ELF-1 (cell line): Measurements from ENCODE around the gene C1orf94.

Experiments used
- DNase-seq: peaks from one replicate; pipeline ENCODE4 v3.0.0-alpha.2; 2016; ENCODE audit warnings: low read depth, low spot score

The C1orf94 gene

DNA sequence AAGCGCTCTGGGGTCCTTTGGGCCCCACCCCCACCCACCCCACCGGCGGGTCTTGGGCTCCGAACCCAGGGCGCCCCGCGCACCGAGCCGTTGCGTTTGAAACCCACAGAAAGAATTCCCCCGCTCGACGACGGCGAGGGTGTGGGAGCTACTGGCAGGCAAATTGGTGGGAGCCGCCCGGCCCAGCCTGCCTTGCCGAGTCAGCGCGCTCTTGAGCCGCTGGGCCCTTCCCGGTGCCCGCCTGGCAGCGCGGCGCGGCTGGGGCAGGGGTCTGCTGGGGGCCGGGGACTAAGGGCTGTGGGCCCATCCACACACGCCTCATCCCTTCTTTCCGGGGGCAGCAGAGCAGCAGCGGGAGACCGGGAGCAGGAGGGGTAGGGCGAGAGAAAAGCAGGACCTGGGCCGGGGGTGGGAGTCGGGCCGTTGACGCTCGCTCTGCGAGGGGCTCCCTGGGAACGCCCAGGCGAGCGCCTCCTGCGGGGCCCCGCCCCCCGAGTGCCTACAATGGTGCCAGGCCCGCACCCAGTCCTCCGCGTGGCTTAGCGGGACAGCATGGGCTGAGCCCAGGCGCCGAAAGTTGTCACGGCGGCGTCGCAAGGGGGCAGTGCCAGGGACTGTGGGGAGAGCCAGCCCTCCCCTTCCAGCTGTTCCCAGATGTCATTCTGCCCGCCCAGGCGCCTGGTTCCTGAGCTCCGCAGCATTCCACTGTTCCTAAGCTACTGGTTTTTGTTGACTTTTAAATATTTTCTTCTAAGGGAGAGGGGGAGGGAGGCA is at the start of gene C1orf94:
C1orf94 (plus strand) TSS at position 78 of the 774 bp plus-strand sequence. CDS start 883 bp downstream, outside the sequence.
- peak; percentile 30 for DNase-seq

DNA sequence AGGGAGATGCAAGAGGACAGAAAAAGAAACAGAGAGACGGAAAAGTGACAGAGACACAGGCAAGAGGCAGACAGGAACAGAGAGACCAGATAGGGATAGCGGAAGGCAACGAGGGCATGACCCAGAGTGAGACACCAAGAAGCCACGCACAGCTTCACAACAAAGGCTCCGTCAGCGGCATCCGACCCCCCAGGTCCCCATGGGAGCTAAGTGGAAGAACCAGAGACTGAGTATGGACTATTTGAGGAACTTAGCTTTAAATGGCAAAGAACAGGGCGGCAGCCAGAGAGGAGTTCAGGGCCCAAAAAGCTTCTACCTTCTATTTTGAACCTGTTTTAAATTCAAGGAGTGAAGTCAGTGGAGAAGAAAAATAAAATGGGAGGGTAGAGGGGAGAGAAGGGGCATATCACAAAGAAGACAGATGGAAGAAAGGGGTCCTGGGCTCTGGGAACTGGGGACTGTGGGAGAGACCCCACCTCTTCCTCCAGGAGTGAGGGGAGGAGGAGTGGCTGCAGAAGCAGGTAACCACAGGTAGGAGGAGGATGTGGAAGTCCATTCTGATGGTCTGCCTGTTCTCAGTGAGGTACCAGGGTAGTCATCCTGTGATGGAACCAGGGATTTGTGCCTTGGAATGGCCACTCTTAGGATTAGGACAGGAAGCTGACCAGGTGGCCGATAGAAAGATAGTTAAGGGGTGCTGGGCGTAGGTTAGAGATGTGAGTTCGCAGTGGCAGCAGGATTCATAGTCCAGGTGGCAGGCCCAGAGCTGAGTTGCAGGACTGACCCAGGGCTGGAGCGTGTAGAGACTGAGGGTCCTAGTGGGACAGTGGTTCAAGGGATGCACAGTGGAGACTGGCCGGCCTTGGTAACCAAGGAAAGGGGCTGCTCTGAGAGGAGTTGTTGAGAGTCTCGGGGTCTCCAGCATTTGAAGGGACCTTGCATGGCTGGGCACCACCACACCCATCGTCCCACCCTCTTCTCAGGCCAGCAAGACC is 49.4 kb upstream of the C1orf94 start:
- DNase-seq, result no peak

DNA sequence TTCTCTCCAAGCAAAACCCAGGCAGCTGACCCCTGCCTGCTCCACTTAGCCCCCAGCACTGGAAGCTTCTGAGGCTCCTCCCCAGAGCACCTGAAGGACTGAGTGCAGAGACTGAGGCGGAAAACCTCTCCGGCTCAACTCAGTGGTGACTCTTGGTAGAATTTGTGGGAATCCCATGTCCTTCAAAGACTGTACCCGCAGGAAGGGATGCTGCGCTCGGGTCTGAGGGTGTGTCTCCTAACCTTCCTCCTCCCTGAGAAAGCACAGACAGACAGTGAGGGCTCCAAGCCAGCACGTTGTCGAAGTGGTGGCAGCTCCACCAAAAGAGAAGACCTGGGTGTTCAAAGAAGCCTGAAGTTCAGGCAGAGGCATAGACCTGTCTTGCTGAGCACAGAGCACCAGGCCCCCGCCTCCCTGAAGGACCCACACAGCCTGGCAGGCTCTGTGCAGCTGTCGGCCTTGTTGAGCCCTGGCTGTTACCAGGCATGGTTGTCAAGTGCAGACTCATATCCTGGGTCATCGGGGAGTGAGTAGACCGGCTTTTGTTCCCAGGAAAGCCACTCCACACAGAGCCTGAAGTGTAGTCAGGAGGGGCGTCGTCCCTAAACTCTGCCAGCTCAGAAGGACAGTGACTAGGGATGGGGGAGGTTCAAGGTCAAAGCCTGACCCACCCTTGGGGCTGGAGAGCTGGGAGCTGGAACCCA is 48.4 kb upstream of the C1orf94 start:
- no peak for DNase-seq

GRCh38 chr1:34129630-34130029 is 47.1 kb upstream of the C1orf94 start:
- no peak for DNase-seq

DNA sequence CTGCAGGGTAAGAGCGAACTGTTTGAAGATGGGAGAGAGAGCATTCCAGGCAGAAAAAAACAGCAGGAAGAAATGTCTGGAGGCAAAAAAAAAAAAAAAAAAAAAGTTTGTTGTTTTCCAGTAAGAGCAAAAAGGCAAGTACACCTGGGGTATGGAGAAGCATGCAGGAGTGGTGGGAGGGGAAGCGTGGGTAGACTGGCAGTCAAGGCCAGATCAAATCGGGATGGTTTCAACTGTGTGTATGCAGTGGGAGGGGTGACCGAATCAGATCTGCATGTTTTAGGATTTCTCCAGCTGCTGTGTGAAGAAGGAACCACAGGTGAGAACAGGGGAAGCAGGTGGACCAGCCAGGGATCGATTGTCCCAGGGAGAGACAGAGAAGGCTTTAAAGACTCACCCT is 46.4 kb upstream of the C1orf94 start:
- no peak for DNase-seq

DNA sequence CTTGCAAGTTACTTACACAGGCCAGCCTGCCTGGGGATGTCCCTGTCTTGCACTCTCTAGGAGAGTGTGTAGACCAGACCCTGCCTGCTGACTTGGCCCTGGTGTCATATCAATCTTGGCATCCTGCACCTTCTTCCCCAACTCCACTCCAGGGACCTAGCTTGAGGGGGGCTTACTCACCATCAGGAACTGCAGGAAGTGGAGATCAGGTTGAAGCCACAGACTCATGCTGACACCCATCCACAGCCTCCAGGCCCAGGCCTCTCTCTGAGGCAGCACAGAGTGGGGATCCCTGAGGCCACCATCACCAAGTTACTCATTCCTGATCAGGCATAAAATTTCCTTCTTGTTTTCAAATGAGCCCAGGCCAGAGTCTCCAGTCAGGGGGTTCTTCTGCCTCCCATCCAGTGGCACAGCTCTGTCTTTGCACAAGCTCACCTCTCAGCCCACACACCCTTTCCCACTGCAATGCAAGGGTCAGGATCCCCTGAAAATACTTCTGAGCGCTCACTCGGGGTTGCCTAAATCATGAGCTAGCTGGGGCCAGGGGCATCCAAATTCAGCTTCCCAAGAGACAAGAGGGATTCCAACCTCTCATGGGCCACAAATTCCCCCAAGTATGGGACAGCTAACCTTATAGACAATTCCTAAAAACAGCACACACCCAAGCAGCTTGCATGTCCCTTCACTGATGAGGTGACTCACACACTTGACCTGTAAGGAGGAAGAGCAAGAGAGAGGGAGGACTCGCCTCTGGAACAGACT is 45.1 kb upstream of the C1orf94 start:
- DNase-seq, result no peak

GRCh38 chr1:34132161-34132420 is 44.6 kb upstream of the C1orf94 start:
- DNase-seq, result no peak

GRCh38 chr1:34137411-34137810 is 39.3 kb upstream of the C1orf94 start:
- DNase-seq, result no peak

DNA sequence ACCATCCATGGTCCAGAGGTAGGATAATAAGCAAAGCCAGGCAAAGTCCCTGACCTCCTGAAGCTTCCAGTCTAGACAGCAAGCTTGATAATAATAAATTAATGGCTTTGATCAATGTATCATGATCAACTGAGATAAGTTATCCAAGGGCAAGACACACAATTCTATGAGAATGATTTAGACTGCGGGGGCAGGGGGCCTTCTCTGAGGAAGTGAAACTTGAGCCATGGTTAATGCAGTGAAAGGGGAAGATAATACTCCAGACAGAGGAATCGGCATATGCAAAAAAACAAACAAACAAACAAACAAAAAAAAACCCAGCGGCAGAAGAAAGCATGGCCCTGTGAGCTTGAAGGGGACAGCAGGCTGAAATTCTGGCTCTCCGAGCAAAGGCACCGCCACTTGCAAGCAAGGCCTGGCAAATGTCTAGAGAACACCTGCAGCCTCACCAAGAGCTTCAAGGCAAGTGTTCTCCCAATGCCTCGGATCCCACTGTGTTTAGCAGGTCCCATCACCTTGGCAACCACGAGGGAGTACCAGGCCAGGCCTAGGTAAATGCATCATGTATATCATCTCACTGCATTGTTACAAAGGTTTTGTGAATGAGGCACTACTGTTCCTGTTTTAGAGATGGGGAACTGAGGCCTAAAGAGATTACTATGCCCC is 36.6 kb upstream of the C1orf94 start:
- no peak for DNase-seq

GRCh38 chr1:34143975-34144374 is 32.7 kb upstream of the C1orf94 start:
- no peak for DNase-seq

DNA sequence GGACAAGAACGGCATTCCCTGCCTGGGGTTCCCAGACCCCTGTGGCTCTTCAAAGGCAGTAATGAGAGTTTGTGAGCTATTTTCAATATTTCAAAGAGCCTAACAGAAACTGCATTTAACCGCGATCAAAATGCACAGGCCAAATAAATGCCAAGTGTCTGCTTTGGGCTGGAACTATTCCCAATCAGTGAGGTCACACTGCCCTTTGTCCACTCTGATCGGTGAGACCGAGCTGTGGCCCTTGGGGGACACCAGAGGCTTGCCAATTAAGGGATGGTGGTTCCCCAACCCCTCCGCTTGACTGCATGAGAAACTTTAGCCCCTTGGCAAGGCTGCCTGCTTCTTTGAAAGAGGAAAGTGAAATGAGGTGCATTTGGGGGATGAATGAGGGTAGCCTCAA is 31.9 kb upstream of the C1orf94 start:
- no peak for DNase-seq

GRCh38 chr1:34147301-34147700 is 29.4 kb upstream of the C1orf94 start:
- DNase-seq, result peak; percentile 7

DNA sequence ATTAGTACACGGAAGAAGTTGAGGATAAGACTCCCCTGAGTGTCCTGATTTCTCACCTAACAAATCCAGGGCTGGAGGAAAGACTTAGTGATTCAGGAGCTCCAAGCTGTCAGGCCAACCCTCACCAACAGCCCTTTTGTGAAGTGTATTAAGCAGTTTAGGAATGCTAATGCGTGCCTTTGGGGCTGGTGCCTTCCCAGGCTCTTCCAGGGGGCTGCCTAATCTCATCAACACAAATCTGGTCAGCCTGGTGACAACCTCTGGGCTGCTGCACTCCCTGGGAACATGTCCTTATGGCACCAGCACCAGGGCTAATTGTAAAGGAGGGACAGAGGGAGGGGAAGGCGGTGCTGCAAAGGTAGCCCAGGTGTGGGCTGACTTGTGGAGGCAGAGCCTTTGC is 27.2 kb upstream of the C1orf94 start:
- DNase-seq, result peak; percentile 92

GRCh38 chr1:34153246-34153645 is 23.5 kb upstream of the C1orf94 start:
- no peak for DNase-seq

- no peak for DNase-seq
These were observed 20.8 kb upstream of the C1orf94 start for GRCh38 chr1:34155860-34156259.

DNA sequence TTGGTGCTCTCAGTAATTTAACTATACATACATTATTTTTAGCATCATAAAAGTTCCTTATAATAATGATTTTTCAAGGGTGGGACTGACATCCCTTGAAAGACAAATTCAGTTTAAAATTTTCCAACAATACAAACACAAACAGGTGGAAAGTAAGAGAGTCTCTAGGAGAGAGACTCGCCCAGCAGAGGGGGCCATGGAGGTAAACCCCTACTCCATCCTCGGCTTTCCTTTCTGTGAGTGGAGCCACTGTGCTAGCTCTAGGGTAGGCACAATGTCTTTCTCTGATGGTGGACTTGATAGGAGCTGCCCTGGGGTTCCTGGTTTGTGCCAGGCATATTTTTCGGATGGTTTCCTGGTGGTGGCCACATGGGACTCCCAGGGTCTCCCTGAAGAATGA is 20.0 kb upstream of the C1orf94 start:
- peak; percentile 19 for DNase-seq

- DNase-seq, result peak; percentile 93
These were observed 13.6 kb upstream of the C1orf94 start for GRCh38 chr1:34162852-34163766.

GRCh38 chr1:34163792-34164731 is 12.6 kb upstream of the C1orf94 start:
- DNase-seq, result peak; percentile 23
